Body of pancreas (tissue), 4 donors: ENCODE results near the gene SPAM1.

ENCODE experiments used
- POLR2A ChIP-seq, 3 donors: fragments of 450-650 bp; IDR thresholded peaks; one replicate each; pipeline ENCODE4 v1.6.1; 2016; ENCODE audit warnings: antibody characterized with exemption in 3 of 3, mild to moderate bottlenecking in 2 of 3
- TF ChIP-seq, protein P1 (sequence below), 7 experiments: fragments of 450-650 bp in 4 of 7; fragments of 200-600 bp in 3 of 7; sonication (generic) in 3 of 7; IDR thresholded peaks; one replicate each; pipeline ENCODE4 v1.5.1; 2016 to 2019; ENCODE audit warnings: antibody characterized with exemption in 7 of 7

DNA sequence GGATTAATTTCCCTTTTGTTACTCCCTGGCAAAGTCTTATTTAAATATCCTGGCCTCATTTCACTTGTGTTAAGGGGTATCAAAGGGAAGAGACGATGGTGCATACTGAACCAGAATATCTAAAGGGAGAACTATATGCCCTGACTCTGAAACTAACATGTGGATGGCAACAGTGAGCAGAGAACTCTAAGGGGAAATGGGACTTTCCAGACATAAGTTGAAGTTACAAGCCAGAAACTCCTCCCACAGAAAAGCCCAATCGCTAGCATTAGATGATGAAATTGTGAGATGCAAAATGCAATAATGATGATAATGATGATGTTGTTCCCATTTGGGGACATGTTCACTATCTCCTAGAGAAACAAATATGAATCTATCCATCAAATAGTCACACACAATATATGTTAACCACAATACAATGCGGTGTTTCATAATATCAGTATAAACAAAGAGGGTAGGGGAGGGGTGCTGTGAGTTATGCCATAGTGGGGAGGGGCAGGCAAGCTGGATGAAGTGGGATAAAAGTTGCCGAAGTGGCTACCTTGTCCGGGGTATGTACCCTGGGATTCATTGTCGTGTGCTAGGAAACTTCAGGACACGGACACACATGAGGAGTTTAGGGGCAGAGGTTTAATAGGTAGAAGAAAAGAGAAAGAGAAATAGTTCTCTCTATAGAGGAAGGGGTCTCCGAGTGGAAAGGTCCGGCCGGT lies 70.7 kb downstream of the SPAM1 start:
- TF ChIP-seq, protein P1, sequence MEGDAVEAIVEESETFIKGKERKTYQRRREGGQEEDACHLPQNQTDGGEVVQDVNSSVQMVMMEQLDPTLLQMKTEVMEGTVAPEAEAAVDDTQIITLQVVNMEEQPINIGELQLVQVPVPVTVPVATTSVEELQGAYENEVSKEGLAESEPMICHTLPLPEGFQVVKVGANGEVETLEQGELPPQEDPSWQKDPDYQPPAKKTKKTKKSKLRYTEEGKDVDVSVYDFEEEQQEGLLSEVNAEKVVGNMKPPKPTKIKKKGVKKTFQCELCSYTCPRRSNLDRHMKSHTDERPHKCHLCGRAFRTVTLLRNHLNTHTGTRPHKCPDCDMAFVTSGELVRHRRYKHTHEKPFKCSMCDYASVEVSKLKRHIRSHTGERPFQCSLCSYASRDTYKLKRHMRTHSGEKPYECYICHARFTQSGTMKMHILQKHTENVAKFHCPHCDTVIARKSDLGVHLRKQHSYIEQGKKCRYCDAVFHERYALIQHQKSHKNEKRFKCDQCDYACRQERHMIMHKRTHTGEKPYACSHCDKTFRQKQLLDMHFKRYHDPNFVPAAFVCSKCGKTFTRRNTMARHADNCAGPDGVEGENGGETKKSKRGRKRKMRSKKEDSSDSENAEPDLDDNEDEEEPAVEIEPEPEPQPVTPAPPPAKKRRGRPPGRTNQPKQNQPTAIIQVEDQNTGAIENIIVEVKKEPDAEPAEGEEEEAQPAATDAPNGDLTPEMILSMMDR (IDR thresholded peaks at IDR 0.05), result no peak
- no peak for TF ChIP-seq POLR2A (IDR thresholded peaks at IDR 0.05)
